ENCODE measurements around the gene TRIB2. TPM values are rescaled to one million over a fixed set of nuclear protein-coding genes. Genes with fewer than 3 reads are reported as not detected.
A peak's percentile ranks its signal among the peaks of the same experiment; 100 is the strongest.

The TRIB2 gene
- total RNA-seq, 1 experiment from 2014 or later = 145 TPM

DNA sequence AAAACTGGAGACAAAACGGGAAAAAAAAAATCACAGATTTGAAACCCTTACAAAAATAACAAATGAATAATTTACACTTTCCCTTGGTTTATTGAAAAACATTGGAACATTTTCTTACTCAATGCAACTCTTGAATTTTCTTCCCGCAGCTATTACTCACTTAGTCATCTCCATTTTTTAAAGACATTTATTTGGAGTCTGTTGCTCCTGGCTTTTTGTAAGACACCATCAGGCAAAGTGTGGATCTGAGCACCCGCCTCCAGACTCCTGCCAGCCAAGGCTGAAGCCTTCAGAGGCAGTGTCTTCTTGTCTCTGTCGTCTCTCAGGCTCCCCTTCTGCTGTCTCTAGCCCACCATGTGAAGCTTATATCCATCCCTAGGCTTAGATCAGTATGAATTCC is 46.2 kb downstream of the TRIB2 start:
- DNase-seq (ENCODE audit: low read depth, low spot score) = no peak
- in situ Hi-C loops (cut with HindIII; ENCODE audit: low pct_unique_long_range_greater_than_20kb, low sequenced_read_pairs) = no loop called here

DNA sequence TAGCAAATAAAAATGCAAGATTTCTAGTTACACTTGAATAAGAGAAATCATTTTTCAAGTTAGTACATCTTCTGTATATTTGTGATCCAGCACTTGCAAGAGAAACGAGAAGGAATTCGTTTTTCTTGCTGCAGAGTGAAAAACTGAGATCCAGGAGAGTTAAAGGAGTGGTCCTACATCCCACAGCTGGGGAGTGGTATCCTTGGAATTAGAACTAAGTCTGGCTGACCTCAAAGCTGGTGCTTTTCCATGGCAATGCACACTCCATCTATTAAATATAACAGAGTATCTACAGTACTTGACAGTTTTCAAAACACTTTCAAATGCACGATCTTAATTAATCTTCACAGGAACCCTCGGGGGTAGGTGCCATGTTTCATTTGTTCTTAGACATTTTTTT is 46.8 kb downstream of the TRIB2 start:
- no peak for DNase-seq (ENCODE audit: low read depth, low spot score)
- in situ Hi-C loops (cut with HindIII; ENCODE audit: low pct_unique_long_range_greater_than_20kb, low sequenced_read_pairs) = no loop called here

DNA sequence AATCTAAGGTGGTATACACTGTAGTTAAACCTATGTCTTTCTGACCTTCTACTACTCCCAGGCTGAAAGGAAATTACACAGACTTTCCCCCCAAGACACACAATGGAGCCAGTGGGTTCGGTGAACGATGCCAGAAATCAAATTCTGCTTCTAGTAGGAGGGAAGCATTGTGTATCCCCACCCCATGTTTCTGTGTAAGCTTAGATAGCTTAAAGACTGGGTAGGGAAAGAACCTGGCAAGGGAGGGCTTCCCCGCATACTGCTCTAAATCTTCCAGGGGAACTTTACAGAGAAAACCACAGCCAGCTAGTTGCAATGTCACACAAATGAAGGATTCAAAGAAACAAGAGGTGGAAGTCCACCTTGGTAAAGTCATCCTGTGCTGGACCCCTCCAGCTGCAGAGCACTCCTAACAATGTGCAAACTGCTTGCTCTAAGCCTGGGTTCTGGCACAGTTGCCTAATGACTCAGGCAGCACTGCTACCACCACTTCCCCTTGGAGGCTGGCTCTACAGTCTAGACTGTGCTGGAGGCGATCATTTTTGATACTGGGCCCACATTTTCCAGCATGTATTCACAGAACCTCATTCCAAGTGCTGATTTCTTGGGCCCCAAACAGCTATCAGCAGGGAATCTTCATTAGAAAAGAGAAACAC is 47.5 kb downstream of the TRIB2 start:
- no peak for DNase-seq (ENCODE audit: low read depth, low spot score)
- in situ Hi-C loops (cut with HindIII; ENCODE audit: low pct_unique_long_range_greater_than_20kb, low sequenced_read_pairs) = no loop called here

DNA sequence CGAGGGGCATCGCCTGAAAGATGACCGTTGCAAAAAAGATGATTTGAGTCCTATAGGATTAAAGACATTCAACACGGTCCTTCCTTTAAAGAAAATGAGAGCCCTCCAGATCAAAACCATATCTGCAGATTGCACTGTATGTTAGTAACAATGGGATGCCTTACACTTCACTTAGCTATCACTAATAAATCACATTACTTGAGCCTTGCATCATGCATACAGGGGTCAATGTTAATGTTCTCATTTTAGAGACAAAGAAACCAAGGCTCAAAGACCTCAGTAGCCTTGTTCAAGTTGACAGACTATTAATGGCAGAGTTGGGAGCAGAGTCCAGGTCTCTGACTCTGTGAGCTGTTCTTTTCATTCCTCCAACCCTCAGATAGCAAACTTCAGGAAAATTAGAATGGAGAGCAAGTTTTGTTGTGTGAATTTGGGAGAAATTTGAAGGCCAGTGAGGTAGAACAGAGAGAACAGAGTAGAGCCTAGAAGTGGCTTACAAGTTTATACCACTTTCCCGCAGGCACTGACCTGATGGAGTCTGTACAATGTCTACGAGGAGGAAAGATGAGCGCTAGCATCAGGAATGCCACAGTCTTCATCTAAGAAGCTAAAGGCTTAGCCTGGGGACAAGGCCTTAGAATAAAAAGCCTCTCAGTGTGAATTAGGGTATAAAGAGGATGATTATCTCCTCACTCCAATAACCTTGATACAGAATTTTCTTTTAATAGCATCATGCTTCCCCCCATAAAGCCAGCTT is 48.3 kb downstream of the TRIB2 start:
- no peak for DNase-seq (ENCODE audit: low read depth, low spot score)
- in situ Hi-C loops (cut with HindIII; ENCODE audit: low pct_unique_long_range_greater_than_20kb, low sequenced_read_pairs) = no loop called here

DNA sequence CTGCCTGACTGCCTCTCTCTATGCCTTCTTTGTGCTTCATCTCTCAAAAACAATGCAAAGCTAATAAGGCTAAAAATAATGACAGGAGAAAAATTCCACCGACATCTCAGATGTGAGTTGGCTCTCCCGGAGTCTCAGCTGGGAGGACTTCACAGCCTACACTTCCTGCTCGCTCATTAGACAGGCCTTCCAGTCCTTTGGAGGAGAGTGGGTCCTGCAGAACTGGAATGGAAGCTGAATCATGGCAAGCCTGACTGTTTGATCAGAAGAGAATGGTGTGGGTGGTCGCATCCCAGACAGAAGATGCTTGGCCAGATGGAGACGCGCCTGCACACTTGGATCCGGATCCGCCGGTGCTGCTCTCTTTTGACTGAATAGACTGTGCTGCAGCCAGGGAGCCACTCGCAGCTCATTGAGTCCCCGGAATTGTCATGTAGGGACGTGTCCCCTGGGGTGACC is 49.7 kb downstream of the TRIB2 start:
- in situ Hi-C loops (cut with HindIII; ENCODE audit: low pct_unique_long_range_greater_than_20kb, low sequenced_read_pairs) = no loop called here
- DNase-seq (ENCODE audit: low read depth, low spot score) = no peak

DNA sequence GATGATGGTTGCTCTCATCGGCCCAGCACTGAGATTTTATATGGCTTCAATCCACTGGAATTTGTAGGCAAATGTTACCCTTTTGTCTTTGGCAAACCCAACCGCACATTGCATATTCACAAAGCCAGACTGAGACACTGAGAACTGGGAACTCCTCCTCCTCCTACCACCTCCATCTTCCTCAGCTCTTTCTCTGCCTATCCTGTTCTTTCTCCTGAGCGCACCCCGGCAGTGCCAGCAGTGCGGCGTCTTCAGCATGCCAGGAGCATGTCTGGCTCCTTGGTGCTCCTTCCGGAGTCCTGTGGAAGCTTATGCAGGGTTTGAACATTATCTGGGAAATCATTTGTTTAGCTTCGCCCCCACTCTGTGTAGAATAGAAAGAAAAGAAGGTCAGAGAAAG is 50.8 kb downstream of the TRIB2 start:
- no peak for DNase-seq (ENCODE audit: low read depth, low spot score)
- in situ Hi-C loops (cut with HindIII; ENCODE audit: low pct_unique_long_range_greater_than_20kb, low sequenced_read_pairs) = no loop called here

DNA sequence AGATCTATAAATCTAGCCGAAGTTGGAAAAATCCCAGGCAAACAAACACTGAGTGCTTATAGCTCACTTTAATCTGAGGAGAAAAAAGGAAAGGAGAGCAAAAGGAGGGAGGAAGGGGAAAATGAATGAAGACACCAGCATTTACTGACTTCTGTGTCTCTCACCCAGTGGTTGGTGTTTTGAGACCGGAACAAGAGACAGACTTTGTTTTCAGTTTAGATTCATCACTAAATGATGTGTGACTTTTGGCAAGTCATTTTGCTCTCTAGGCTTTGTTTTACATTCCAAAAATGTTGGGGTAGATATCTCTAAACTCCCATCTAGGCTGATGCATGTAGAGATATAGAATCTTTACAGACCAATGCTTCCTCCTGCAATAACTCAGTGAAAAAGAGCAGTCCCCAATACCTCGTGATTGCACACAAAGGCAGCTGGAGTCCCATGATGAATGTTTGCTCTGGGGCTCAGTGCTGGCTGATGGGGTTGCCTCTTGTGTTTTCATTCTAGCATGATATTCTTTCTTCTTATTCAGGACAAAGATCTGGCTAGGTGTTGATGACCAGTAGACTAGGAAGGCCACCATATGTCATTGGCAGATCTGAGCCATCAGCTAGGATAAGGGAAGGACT is 51.4 kb downstream of the TRIB2 start:
- no peak for DNase-seq (ENCODE audit: low read depth, low spot score)
- in situ Hi-C loops (cut with HindIII; ENCODE audit: low pct_unique_long_range_greater_than_20kb, low sequenced_read_pairs) = no loop called here

DNA sequence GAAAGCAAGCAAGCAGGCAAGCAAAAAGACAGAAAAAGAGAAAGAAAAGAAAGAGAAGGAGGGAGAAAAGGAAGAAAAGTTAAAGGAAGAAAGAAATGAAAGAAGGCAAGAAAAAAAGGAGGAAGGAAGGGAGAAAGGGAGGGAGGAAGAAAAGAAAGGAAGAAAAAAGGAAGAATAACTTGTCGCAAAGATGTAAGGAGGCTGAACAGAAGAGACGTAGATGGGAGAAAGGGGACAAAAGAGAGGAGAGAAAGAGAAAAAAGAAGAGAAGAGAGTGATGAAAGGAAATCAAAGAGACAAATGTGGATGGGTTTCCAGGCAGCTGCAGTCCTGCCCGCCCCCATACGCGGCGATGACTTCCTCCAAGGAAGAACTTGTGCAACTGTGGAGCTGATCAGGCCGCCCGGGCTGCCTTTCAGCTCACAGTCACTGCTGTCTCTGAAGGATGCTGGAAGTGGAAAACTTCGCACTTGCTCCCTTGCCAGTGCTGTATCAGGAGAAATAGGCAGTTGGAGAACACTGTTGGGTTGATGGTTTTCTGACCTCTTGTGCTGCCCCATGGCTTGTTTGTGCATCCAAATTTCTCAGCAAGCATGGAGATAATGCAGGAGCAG is 52.9 kb downstream of the TRIB2 start:
- DNase-seq (ENCODE audit: low read depth, low spot score) = no peak
- in situ Hi-C loops (cut with HindIII; ENCODE audit: low pct_unique_long_range_greater_than_20kb, low sequenced_read_pairs) = no loop called here

DNA sequence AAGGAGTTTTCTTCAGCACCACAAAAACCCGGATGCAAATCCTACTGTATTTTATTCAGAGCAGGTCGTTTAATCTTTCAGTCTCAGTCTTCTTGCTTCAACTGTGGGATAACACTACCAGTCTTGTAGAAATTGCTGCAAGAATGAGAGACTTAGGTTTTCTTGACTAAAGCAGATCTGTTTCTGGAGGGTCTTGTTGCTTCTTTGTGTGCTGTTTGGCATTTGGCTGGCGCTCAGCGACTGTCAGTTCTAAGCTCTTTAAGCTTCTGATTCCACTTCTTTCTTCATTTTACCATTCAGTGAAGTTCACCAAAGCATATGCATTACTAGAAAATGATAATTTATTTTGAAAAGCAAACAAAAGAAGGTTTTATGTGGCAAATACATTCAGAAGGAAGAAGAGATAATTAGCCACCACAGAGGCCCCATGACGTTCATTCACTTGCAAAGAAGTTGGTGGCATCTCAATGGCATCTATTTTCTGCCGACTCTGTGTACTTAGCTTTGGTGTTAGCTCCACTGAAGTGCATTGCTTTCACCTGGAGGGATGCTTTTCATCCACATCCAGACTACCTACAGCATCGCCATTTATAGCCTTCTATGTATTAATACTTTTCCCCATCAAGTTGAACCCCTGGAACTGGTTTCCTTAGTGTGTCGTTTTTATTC is 53.7 kb downstream of the TRIB2 start:
- no peak for DNase-seq (ENCODE audit: low read depth, low spot score)
- in situ Hi-C loops (cut with HindIII; ENCODE audit: low pct_unique_long_range_greater_than_20kb, low sequenced_read_pairs) = no loop called here

DNA sequence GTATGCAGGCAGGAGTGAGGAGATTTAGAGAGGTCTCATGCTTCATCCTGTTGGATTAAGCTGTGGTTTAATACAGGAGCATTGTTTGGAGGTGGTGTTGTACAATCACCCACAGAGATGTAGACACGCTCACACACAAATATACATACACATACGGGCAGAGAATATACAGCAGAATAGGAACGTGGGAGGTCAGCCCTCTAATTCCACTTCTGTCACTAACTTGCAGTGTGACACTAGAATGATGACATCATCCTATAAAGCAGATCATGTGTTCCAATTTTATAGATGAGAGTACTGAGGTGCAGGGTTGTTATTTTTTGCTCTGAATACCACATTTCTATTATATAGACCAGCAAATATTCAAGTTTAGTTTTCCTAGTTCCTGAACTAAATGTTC is 54.4 kb downstream of the TRIB2 start:
- DNase-seq (ENCODE audit: low read depth, low spot score) = no peak
- in situ Hi-C loops (cut with HindIII; ENCODE audit: low pct_unique_long_range_greater_than_20kb, low sequenced_read_pairs) = no loop called here

DNA sequence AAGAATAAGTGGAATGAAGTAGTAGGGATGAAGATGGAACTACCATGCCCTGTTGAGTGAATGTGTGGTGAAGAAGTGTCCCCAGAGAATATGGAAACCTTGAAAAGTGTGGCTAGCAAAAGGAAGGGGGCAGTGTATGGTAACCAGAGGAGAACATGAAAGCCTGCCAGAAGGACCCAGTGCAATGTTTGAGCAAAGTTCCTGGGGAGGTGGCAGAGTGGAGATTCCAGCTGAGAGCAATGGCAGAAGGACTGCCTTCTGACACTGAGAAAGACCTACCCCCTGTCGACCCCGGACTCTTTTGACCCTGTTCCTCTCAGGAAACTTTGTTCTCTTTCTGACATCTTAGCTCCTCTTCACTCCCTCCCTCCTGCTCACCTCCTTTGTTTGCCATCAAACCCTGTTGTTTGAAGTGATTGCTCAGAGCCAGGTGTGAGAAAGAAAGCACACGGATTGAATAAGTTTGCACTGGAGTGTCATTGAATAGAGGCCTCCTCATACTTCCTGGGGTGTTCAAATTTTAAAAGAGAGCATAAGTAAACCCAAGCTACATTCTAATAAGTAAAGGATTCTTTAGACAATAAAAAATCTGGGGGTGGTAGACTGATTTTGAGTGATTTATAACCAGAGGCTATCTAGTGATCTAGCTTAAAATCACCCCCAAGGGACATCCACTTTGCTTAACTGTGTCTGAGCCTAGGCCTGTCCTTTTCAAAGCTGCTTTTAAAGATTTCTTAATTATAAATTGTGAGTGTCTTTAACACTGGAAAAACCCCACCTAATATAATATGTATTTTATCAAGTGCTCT is 57.1 kb downstream of the TRIB2 start:
- in situ Hi-C loops (cut with HindIII; ENCODE audit: low pct_unique_long_range_greater_than_20kb, low sequenced_read_pairs) = no loop called here
- DNase-seq (ENCODE audit: low read depth, low spot score) = peak; percentile 14

DNA sequence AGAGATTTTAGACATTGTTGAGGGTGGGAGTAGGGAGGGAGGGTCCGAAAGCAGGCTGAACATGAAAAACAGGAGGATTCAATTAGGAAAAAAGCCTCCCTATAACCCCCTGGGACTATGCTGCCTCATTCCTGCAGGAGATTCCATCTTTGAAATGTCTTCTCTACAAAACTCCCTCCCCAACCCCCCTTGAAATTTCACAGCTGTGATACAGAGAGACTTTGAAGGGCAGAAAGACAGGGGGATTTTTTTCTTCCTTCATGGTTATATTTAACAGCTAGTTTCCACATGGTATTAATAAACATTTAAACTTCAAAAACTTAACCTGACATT is 57.6 kb downstream of the TRIB2 start:
- no peak for DNase-seq (ENCODE audit: low read depth, low spot score)
- in situ Hi-C loops (cut with HindIII; ENCODE audit: low pct_unique_long_range_greater_than_20kb, low sequenced_read_pairs) = no loop called here

DNA sequence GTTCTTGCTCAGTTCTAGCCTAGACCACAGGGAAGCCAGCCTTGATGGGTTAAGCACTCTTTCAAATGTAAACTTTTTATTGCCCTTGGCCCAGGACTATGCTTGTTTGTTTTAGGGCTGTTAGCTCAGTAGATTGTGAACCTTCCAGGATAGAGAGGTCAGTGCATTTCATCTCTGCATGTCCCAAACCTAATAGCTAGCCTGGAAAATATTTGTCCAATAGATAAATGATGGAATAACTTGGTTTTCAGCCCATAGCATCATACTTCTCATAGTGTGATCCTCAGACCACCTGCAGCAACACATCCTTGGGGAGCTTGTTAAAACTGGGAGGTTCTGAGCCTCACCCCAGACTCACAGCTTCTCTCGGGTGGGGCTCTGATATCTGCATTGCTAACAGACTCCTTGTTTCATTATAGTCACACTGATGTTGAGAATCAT is 59.8 kb downstream of the TRIB2 start:
- no peak for DNase-seq (ENCODE audit: low read depth, low spot score)
- in situ Hi-C loops (cut with HindIII; ENCODE audit: low pct_unique_long_range_greater_than_20kb, low sequenced_read_pairs) = no loop called here

DNA sequence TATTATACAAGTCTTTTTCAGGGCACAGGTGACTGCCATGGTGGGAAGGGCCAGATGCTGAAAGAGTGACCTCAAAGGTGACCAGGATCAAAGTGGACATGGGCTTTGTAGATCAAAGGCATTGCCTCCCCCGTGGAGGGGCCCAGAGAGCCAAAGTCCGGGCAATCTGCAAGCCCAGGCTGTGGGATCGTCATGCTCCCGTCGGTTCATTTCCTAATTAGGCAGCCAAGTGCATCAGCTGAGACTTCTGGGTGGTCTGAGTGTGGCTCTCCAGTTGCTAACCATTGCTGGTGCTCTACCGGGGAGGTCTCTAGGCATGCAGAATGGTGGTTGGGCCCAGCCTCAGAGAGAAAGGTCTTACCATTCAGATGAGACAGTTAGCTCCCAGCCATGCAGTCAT is 61.6 kb downstream of the TRIB2 start:
- in situ Hi-C loops (cut with HindIII; ENCODE audit: low pct_unique_long_range_greater_than_20kb, low sequenced_read_pairs) = no loop called here
- DNase-seq (ENCODE audit: low read depth, low spot score) = no peak

DNA sequence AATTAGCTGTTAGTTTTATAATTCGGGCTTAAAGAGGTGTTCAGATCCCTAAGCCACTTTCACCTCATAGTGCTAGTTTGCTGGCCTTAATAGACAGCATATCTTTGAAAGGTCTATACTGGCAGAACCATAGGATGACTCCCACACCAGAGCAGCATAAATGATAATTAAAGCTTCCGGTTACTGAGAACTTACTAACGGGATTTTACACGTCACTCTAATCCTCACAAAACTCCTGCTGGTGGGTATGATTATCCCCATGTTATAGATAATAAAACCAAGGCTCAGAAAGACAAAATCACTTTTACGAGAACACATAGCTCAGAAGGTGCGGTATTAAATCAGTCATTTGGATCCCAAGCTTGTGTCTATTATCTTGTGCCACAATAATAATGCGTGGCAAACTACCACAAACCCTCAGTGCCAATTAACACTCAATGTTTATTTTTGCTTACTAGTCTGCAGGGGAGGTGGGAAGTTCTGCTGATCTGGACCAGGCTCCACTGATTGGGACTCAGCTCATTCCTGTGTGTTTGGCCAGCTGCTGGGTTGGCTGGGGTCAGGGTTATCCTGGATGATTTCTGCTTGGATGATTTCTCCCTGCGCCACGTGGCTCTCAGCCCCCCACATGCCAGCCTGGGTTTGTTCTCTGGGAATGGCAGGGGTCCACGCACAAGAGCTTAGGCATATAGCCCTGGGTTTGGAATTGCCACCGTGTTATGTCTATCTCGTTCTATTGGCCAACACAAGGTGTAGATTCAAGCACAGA is 62.3 kb downstream of the TRIB2 start:
- no peak for DNase-seq (ENCODE audit: low read depth, low spot score)
- in situ Hi-C loops (cut with HindIII; ENCODE audit: low pct_unique_long_range_greater_than_20kb, low sequenced_read_pairs) = no loop called here

DNA sequence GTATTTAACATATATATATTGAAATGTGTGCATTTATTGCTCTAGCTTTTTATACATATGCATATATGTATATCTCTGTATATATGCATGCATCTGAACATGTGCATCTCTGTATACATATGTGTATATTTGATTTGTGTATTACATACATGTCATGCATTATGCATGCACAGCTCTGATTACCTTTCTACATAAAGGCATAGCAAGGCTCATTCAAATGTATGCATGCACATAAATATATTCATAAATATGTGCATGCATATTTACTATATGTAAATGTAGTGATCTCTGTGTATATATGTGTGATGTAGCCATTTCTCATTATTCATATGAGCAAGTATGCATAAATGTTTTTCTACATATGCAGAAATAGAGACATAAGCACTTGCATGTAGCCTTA is 64.6 kb downstream of the TRIB2 start:
- no peak for DNase-seq (ENCODE audit: low read depth, low spot score)
- in situ Hi-C loops (cut with HindIII; ENCODE audit: low pct_unique_long_range_greater_than_20kb, low sequenced_read_pairs) = no loop called here

All from SK-MEL-5 (cell line).